ENCODE results near the gene MSH3.
"Not testable (repeated sequence)": the region's sequence is repeated elsewhere in the genome, so short reads cannot be mapped to it uniquely, and the experiment has no call there.

MSH3 gene

GRCh38 chr5:80894083-80894482 lies 239.6 kb downstream of the MSH3 start:
- in situ Hi-C loops (cut with HindIII; ENCODE audit: low sequenced_read_pairs): no loop called here
- H3K4me3 ChIP-seq (ENCODE audit: low read depth, low read length): no peak overlapping the region

DNA sequence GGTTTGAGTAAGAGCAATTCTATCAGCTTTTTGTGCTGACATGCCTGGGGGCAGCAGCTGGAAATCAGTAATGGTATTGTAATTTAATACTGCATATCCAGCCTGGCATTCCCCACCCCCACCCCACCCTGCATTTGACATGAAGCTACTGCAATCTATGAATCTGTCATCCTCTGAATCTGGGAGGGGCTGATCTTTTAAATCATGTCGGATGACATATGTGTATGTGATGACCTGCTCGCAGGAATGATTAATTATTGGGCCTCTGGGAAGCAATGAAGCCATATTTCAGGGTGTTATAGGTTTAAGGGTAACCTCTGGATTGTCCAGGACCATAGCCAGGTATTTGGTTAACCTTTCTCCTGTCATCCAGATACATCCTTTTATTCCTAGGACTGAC lies 241.1 kb downstream of the MSH3 start:
- no peak overlapping the region for H3K4me3 ChIP-seq (ENCODE audit: low read depth, low read length)
- in situ Hi-C loops (cut with HindIII; ENCODE audit: low sequenced_read_pairs): no loop called here
- no peak for DNase-seq (ENCODE audit: low read depth, low spot score)
- TF ChIP-seq, protein P1, sequence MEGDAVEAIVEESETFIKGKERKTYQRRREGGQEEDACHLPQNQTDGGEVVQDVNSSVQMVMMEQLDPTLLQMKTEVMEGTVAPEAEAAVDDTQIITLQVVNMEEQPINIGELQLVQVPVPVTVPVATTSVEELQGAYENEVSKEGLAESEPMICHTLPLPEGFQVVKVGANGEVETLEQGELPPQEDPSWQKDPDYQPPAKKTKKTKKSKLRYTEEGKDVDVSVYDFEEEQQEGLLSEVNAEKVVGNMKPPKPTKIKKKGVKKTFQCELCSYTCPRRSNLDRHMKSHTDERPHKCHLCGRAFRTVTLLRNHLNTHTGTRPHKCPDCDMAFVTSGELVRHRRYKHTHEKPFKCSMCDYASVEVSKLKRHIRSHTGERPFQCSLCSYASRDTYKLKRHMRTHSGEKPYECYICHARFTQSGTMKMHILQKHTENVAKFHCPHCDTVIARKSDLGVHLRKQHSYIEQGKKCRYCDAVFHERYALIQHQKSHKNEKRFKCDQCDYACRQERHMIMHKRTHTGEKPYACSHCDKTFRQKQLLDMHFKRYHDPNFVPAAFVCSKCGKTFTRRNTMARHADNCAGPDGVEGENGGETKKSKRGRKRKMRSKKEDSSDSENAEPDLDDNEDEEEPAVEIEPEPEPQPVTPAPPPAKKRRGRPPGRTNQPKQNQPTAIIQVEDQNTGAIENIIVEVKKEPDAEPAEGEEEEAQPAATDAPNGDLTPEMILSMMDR (IDR thresholded peaks at IDR 0.05; ENCODE audit: low read depth, low read length): no peak

More at GRCh38 chr5:80894083-80894482, 239.6 kb downstream of the MSH3 start:
- DNase-seq (ENCODE audit: low read depth, low spot score): no peak
- TF ChIP-seq, protein P1 (IDR thresholded peaks at IDR 0.05; ENCODE audit: low read depth, low read length): no peak

DNA sequence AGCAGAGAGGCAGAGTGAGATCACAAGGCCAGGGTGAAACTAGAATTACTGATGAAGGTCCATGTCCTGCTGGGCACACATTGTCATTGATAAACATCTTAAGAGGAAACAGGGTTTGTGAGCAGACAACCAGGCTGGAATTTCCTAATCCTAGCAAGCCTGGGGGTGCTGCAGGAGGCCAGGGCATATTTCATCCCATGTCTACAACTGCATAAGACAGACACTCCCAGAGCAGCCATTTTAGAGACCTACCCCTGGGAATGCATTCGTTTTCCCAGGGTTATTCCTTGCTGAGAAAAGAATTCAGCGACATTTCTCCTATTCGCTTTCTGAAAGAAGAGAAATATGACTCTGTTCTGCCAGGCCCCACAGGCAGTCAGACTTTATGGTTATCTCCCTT lies 248.2 kb downstream of the MSH3 start:
- DNase-seq (ENCODE audit: low read depth, low spot score); in situ Hi-C loops (cut with HindIII; ENCODE audit: low sequenced_read_pairs); H3K4me3 ChIP-seq (ENCODE audit: low read depth, low read length): not testable (repeated sequence)

DNA sequence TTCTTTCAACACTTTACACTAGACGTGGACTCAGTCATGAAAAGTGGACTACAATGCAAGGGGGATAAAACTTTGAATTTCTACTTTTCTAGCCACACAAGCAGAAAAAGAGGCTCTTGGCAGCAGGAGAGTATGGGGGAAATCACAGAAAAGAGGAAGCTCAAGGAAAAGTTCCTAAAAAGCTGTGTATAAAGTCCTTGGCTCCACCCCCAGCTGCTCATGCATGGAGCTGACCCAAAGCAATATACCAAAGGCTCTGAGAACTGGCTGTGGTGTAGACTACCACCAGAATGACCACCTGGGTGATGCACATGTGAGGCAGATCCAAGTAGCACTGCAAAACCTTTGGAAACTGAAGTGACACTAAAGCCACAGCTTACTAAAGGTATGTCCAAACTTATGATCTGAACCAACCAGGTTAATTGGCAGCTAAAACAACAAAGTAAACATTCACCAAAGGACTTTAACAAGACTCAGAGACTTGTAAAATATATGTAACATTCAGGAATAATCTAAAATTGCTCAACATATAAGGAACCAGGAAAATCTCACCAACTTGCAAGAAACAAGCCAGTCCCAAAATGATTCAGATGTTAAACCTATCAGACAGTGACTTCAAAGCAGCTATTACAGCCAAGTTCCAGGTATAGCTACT lies 250.2 kb downstream of the MSH3 start:
- in situ Hi-C loops (cut with HindIII; ENCODE audit: low sequenced_read_pairs): no loop called here
- TF ChIP-seq, protein P1 (IDR thresholded peaks at IDR 0.05; ENCODE audit: low read depth, low read length): no peak
- no peak overlapping the region for H3K4me3 ChIP-seq (ENCODE audit: low read depth, low read length)
- no peak for DNase-seq (ENCODE audit: low read depth, low spot score)

DNA sequence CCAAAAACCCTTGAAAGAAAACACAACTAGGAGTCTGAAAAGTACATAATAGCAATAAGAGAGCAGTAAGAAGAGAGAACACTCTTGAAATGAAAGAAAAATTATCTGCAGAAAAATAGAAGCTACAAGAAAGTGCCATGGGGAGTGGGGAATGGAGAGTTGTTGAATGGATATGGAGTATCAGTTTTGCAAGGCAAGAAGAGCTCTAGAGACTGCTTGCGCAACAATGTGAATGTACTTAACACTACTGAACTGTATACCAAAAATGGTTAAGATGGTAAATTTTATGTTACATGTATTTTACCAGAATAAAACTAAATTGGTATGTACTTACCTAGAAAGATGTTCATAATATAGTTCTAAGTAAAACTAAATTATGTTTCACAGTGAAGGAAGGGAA lies 251.0 kb downstream of the MSH3 start:
- no peak overlapping the region for H3K4me3 ChIP-seq (ENCODE audit: low read depth, low read length)
- DNase-seq (ENCODE audit: low read depth, low spot score): no peak
- in situ Hi-C loops (cut with HindIII; ENCODE audit: low sequenced_read_pairs): no loop called here
- TF ChIP-seq, protein P1 (IDR thresholded peaks at IDR 0.05; ENCODE audit: low read depth, low read length): no peak

DNA sequence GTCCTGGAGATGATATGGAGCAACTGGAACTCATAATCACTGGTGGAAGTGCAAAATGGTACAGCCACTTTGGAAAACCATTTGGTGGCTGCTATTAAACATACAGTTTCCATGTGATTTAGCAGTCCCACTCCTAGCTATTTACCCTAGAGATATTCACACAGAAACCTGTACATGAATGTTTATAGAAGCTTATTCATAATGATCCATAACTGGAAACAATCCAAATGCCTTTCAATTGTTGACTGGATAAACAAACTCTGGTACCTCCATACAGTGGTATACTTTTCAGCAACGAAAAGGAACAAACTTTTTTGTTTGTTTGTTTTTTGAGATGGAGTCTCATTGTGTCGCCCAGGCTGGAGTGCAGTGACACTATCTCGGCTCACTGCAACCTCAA lies 258.0 kb downstream of the MSH3 start:
- TF ChIP-seq, protein P1 (IDR thresholded peaks at IDR 0.05; ENCODE audit: low read depth, low read length): no peak
- DNase-seq (ENCODE audit: low read depth, low spot score): no peak
- no peak overlapping the region for H3K4me3 ChIP-seq (ENCODE audit: low read depth, low read length)
- in situ Hi-C loops (cut with HindIII; ENCODE audit: low sequenced_read_pairs): no loop called here

- no peak overlapping the region for H3K4me3 ChIP-seq (ENCODE audit: low read depth, low read length)
- no peak for DNase-seq (ENCODE audit: low read depth, low spot score)
- TF ChIP-seq, protein P1 (IDR thresholded peaks at IDR 0.05; ENCODE audit: low read depth, low read length): no peak
- in situ Hi-C loops (cut with HindIII; ENCODE audit: low sequenced_read_pairs): no loop called here
Observed at GRCh38 chr5:80915716-80916115, 261.3 kb downstream of the MSH3 start.
